PFSK-1 (cell line): ENCODE results near the gene OR1J2.

ENCODE experiments used
- FOXP2 ChIP-seq: optimal IDR thresholded peaks from 2 replicates; pipeline ENCODE3; 2011; ENCODE audit warnings: borderline replicate concordance, control low read depth, inconsistent platforms; ENCODE audit not compliant: insufficient read depth; ENCODE audit errors: extremely low read length, extremely low read depth
- POLR2AphosphoS5 ChIP-seq: IDR thresholded peaks from 2 replicates; pipeline ENCODE4 v1.6.1; 2012; ENCODE audit warnings: low read depth, mild to moderate bottlenecking, control low read depth, low read length, moderate library complexity
- SIN3A ChIP-seq: IDR thresholded peaks from 2 replicates; pipeline ENCODE4 v1.6.1; 2012; ENCODE audit warnings: mild to moderate bottlenecking, low read length, moderate library complexity, borderline replicate concordance; ENCODE audit not compliant: insufficient read depth
- TAF1 ChIP-seq: IDR thresholded peaks from 2 replicates; pipeline ENCODE4 v1.6.1; 2012; ENCODE audit warnings: low read length, control low read depth, borderline replicate concordance; ENCODE audit not compliant: insufficient read depth
- TF ChIP-seq, protein P1 (sequence below), 2 experiments: IDR thresholded peaks; 2 replicates each; pipeline versions ENCODE4 v1.6.1 to v1.8.0; 2011 to 2012; ENCODE audit warnings: low read depth in 2 of 2, low read length in 2 of 2, control low read depth in 1 of 2, inconsistent platforms in 1 of 2, mild to moderate bottlenecking in 1 of 2, moderate library complexity in 1 of 2; ENCODE audit not compliant: insufficient read depth in 1 of 2

DNA sequence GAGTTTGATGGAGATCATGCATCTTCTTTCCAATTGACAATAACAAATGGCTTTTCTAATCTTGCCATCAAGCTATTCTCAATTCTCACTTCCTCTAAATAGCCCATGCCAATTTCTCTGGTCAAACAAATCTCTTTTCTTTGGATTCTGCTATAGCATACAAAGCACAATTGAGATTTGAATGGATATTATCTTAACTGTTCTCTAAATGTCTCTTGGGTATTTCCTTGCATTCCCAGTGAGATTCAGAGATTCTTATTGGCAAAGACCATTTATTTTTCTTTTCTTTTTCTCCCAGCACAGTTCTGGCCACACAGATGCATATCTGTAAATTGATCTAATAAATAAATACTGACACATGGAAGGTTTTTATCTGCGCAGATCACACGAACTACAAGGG is 42.2 kb downstream of the OR1J2 start, which contains the start of gene OR1N2:
- no peak for TF ChIP-seq POLR2AphosphoS5
- TF ChIP-seq TAF1 = no peak
- TF ChIP-seq, protein P1, sequence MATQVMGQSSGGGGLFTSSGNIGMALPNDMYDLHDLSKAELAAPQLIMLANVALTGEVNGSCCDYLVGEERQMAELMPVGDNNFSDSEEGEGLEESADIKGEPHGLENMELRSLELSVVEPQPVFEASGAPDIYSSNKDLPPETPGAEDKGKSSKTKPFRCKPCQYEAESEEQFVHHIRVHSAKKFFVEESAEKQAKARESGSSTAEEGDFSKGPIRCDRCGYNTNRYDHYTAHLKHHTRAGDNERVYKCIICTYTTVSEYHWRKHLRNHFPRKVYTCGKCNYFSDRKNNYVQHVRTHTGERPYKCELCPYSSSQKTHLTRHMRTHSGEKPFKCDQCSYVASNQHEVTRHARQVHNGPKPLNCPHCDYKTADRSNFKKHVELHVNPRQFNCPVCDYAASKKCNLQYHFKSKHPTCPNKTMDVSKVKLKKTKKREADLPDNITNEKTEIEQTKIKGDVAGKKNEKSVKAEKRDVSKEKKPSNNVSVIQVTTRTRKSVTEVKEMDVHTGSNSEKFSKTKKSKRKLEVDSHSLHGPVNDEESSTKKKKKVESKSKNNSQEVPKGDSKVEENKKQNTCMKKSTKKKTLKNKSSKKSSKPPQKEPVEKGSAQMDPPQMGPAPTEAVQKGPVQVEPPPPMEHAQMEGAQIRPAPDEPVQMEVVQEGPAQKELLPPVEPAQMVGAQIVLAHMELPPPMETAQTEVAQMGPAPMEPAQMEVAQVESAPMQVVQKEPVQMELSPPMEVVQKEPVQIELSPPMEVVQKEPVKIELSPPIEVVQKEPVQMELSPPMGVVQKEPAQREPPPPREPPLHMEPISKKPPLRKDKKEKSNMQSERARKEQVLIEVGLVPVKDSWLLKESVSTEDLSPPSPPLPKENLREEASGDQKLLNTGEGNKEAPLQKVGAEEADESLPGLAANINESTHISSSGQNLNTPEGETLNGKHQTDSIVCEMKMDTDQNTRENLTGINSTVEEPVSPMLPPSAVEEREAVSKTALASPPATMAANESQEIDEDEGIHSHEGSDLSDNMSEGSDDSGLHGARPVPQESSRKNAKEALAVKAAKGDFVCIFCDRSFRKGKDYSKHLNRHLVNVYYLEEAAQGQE (IDR thresholded peaks at IDR 0.05; ENCODE audit: insufficient read depth in 1 of 2, low read depth in 2 of 2, low read length in 2 of 2) = no peak
- no peak for TF ChIP-seq SIN3A
- no peak for TF ChIP-seq FOXP2
